ENCODE results near the gene TAF12.
"Not testable (repeated sequence)": the region's sequence is repeated elsewhere in the genome, so short reads cannot be mapped to it uniquely, and the experiment has no call there.

The TAF12 gene

GRCh38 chr1:28586585-28587391 is 56.1 kb downstream of the TAF12 start:
- not testable (repeated sequence) for H3K36me3 ChIP-seq (ENCODE audit: control insufficient read depth in 2 of 2, insufficient read depth in 2 of 2, low read length in 2 of 2); H3K4me3 ChIP-seq (ENCODE audit: low read length in 2 of 2); H3K9ac ChIP-seq (ENCODE audit: low read depth in 1 of 2, low read length in 2 of 2); H3K27ac ChIP-seq (ENCODE audit: low read depth in 2 of 2, low read length in 2 of 2); H3K27me3 ChIP-seq (ENCODE audit: control insufficient read depth in 2 of 2, insufficient read depth in 2 of 2, low read length in 2 of 2); H3K9me3 ChIP-seq (ENCODE audit: control insufficient read depth in 2 of 2, low read length in 2 of 2)
- H3K4me1 ChIP-seq (ENCODE audit: control insufficient read depth in 2 of 2, insufficient read depth in 2 of 2, low read length in 2 of 2), result peaks cover 0 to 15% of the 10 kb centered on the region in 2 donors

GRCh38 chr1:28582248-28582615 is 60.6 kb downstream of the TAF12 start:
- Histone ChIP-seq H3K9ac (ENCODE audit: low read depth in 1 of 2, low read length in 2 of 2) (peak overlapping the region; percentile 90 to 91), H3K27me3 (ENCODE audit: control insufficient read depth in 2 of 2, insufficient read depth in 2 of 2, low read length in 2 of 2) (no peaks in the 10 kb centered on the region), H3K9me3 (ENCODE audit: control insufficient read depth in 2 of 2, low read length in 2 of 2) (no peaks in the 10 kb centered on the region), H3K4me3 (ENCODE audit: low read length in 2 of 2) (peak overlapping the region; percentile 91 to 96), H3K27ac (ENCODE audit: low read depth in 2 of 2, low read length in 2 of 2) (peak overlapping the region; percentile 93 to 94), H3K4me1 (ENCODE audit: control insufficient read depth in 2 of 2, insufficient read depth in 2 of 2, low read length in 2 of 2) (peaks cover 14 to 24% of the 10 kb centered on the region in 2 donors), H3K36me3 (ENCODE audit: control insufficient read depth in 2 of 2, insufficient read depth in 2 of 2, low read length in 2 of 2) (peaks cover 23 to 29% of the 10 kb centered on the region in 2 donors)

- Histone ChIP-seq H3K9me3 (ENCODE audit: control insufficient read depth in 2 of 2, low read length in 2 of 2) (no peaks in the 10 kb centered on the region), H3K9ac (ENCODE audit: low read depth in 1 of 2, low read length in 2 of 2) (peak overlapping the region; percentile 90 to 91), H3K4me1 (ENCODE audit: control insufficient read depth in 2 of 2, insufficient read depth in 2 of 2, low read length in 2 of 2) (peaks cover 17 to 24% of the 10 kb centered on the region in 2 donors), H3K27ac (ENCODE audit: low read depth in 2 of 2, low read length in 2 of 2) (peak overlapping the region; percentile 93 to 94), H3K4me3 (ENCODE audit: low read length in 2 of 2) (peak overlapping the region; percentile 91 to 96), H3K27me3 (ENCODE audit: control insufficient read depth in 2 of 2, insufficient read depth in 2 of 2, low read length in 2 of 2) (no peaks in the 10 kb centered on the region), H3K36me3 (ENCODE audit: control insufficient read depth in 2 of 2, insufficient read depth in 2 of 2, low read length in 2 of 2) (peaks cover 28 to 34% of the 10 kb centered on the region in 2 donors)
Measured at GRCh38 chr1:28581531-28582247, 61.2 kb downstream of the TAF12 start.

GRCh38 chr1:28580722-28581530 is 61.9 kb downstream of the TAF12 start:
- Histone ChIP-seq H3K4me1 (ENCODE audit: control insufficient read depth in 2 of 2, insufficient read depth in 2 of 2, low read length in 2 of 2) (peaks cover 17 to 24% of the 10 kb centered on the region in 2 donors), H3K27ac (ENCODE audit: low read depth in 2 of 2, low read length in 2 of 2) (peak overlapping the region; percentile 93 to 94), H3K27me3 (ENCODE audit: control insufficient read depth in 2 of 2, insufficient read depth in 2 of 2, low read length in 2 of 2) (no peaks in the 10 kb centered on the region), H3K4me3 (ENCODE audit: low read length in 2 of 2) (peak overlapping the region; percentile 91 to 96), H3K36me3 (ENCODE audit: control insufficient read depth in 2 of 2, insufficient read depth in 2 of 2, low read length in 2 of 2) (peaks cover 28 to 35% of the 10 kb centered on the region in 2 donors), H3K9ac (ENCODE audit: low read depth in 1 of 2, low read length in 2 of 2) (peak overlapping the region; percentile 90 to 91), H3K9me3 (ENCODE audit: control insufficient read depth in 2 of 2, low read length in 2 of 2) (no peaks in the 10 kb centered on the region)

- peaks cover 28 to 37% of the 10 kb centered on the region in 2 donors for H3K36me3 ChIP-seq (ENCODE audit: control insufficient read depth in 2 of 2, insufficient read depth in 2 of 2, low read length in 2 of 2)
- peaks cover 17 to 24% of the 10 kb centered on the region in 2 donors for H3K4me1 ChIP-seq (ENCODE audit: control insufficient read depth in 2 of 2, insufficient read depth in 2 of 2, low read length in 2 of 2)
- H3K27ac ChIP-seq (ENCODE audit: low read depth in 2 of 2, low read length in 2 of 2), result no peak overlapping the region
- peak overlapping the region in 1 of 2 donors; percentile 96 for H3K4me3 ChIP-seq (ENCODE audit: low read length in 2 of 2)
- peak overlapping the region in 1 of 2 donors; percentile 1 for H3K9ac ChIP-seq (ENCODE audit: low read depth in 1 of 2, low read length in 2 of 2)
- H3K9me3 ChIP-seq (ENCODE audit: control insufficient read depth in 2 of 2, low read length in 2 of 2), result no peaks in the 10 kb centered on the region
- H3K27me3 ChIP-seq (ENCODE audit: control insufficient read depth in 2 of 2, insufficient read depth in 2 of 2, low read length in 2 of 2), result no peaks in the 10 kb centered on the region
Measured at GRCh38 chr1:28579401-28579800, 63.5 kb downstream of the TAF12 start.

- no peaks in the 10 kb centered on the region for H3K9me3 ChIP-seq (ENCODE audit: control insufficient read depth in 2 of 2, low read length in 2 of 2)
- no peak overlapping the region for H3K27ac ChIP-seq (ENCODE audit: low read depth in 2 of 2, low read length in 2 of 2)
- H3K36me3 ChIP-seq (ENCODE audit: control insufficient read depth in 2 of 2, insufficient read depth in 2 of 2, low read length in 2 of 2), result peaks cover 28 to 40% of the 10 kb centered on the region in 2 donors
- peaks cover 17 to 24% of the 10 kb centered on the region in 2 donors for H3K4me1 ChIP-seq (ENCODE audit: control insufficient read depth in 2 of 2, insufficient read depth in 2 of 2, low read length in 2 of 2)
- H3K4me3 ChIP-seq (ENCODE audit: low read length in 2 of 2), result no peak overlapping the region
- H3K27me3 ChIP-seq (ENCODE audit: control insufficient read depth in 2 of 2, insufficient read depth in 2 of 2, low read length in 2 of 2), result no peaks in the 10 kb centered on the region
- no peak overlapping the region for H3K9ac ChIP-seq (ENCODE audit: low read depth in 1 of 2, low read length in 2 of 2)
Measured at GRCh38 chr1:28578696-28579218, 64.1 kb downstream of the TAF12 start.

- Histone ChIP-seq H3K9me3 (ENCODE audit: control insufficient read depth in 2 of 2, low read length in 2 of 2) (no peaks in the 10 kb centered on the region), H3K27ac (ENCODE audit: low read depth in 2 of 2, low read length in 2 of 2) (no peak overlapping the region), H3K4me1 (ENCODE audit: control insufficient read depth in 2 of 2, insufficient read depth in 2 of 2, low read length in 2 of 2) (peaks cover 17 to 21% of the 10 kb centered on the region in 2 donors), H3K27me3 (ENCODE audit: control insufficient read depth in 2 of 2, insufficient read depth in 2 of 2, low read length in 2 of 2) (no peaks in the 10 kb centered on the region), H3K9ac (ENCODE audit: low read depth in 1 of 2, low read length in 2 of 2) (no peak overlapping the region), H3K36me3 (ENCODE audit: control insufficient read depth in 2 of 2, insufficient read depth in 2 of 2, low read length in 2 of 2) (peaks cover 28 to 42% of the 10 kb centered on the region in 2 donors), H3K4me3 (ENCODE audit: low read length in 2 of 2) (no peak overlapping the region)
Measured at GRCh38 chr1:28577738-28578536, 64.9 kb downstream of the TAF12 start.

- no peak overlapping the region for H3K4me3 ChIP-seq (ENCODE audit: low read length in 2 of 2)
- H3K9ac ChIP-seq (ENCODE audit: low read depth in 1 of 2, low read length in 2 of 2), result no peak overlapping the region
- H3K4me1 ChIP-seq (ENCODE audit: control insufficient read depth in 2 of 2, insufficient read depth in 2 of 2, low read length in 2 of 2), result peaks cover 17 to 18% of the 10 kb centered on the region in 2 donors
- H3K27ac ChIP-seq (ENCODE audit: low read depth in 2 of 2, low read length in 2 of 2), result no peak overlapping the region
- no peaks in the 10 kb centered on the region for H3K27me3 ChIP-seq (ENCODE audit: control insufficient read depth in 2 of 2, insufficient read depth in 2 of 2, low read length in 2 of 2)
- H3K36me3 ChIP-seq (ENCODE audit: control insufficient read depth in 2 of 2, insufficient read depth in 2 of 2, low read length in 2 of 2), result peaks cover 28 to 42% of the 10 kb centered on the region in 2 donors
- H3K9me3 ChIP-seq (ENCODE audit: control insufficient read depth in 2 of 2, low read length in 2 of 2), result no peaks in the 10 kb centered on the region
Measured at GRCh38 chr1:28577052-28577678, 65.7 kb downstream of the TAF12 start.

GRCh38 chr1:28573564-28573963 is 69.3 kb downstream of the TAF12 start:
- H3K27me3 ChIP-seq (ENCODE audit: control insufficient read depth in 2 of 2, insufficient read depth in 2 of 2, low read length in 2 of 2), result no peaks in the 10 kb centered on the region
- H3K4me3 ChIP-seq (ENCODE audit: low read length in 2 of 2), result no peak overlapping the region
- peaks cover 0 to 3% of the 10 kb centered on the region in 2 donors for H3K4me1 ChIP-seq (ENCODE audit: control insufficient read depth in 2 of 2, insufficient read depth in 2 of 2, low read length in 2 of 2)
- H3K27ac ChIP-seq (ENCODE audit: low read depth in 2 of 2, low read length in 2 of 2), result no peak overlapping the region
- peaks cover 26 to 46% of the 10 kb centered on the region in 2 donors for H3K36me3 ChIP-seq (ENCODE audit: control insufficient read depth in 2 of 2, insufficient read depth in 2 of 2, low read length in 2 of 2)
- no peak overlapping the region for H3K9ac ChIP-seq (ENCODE audit: low read depth in 1 of 2, low read length in 2 of 2)
- no peaks in the 10 kb centered on the region for H3K9me3 ChIP-seq (ENCODE audit: control insufficient read depth in 2 of 2, low read length in 2 of 2)
